ENCODE results near the gene FRRS1.

DNA sequence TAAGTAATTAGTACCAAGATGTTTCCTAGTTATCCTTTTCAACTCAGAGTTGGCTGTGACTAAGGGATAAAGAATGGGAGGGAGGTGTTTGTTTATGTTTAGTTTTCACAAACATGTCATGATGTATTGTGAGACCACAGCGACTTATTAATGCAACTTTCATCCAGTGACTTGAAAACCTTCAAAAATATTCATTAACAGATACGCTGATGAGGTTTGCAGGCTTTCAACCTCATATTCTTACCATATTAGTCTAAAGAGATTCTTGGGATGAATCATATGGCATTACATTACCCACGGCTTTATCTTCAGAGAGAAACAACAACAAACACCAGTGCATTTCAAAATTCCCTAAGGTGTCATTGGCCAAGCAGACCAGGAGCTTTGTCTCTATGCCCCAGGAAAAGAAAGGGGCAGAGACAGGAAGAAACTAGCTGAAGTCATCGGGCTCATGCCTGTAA is 84.1 kb downstream of the FRRS1 start:
- TF ChIP-seq, protein P1, sequence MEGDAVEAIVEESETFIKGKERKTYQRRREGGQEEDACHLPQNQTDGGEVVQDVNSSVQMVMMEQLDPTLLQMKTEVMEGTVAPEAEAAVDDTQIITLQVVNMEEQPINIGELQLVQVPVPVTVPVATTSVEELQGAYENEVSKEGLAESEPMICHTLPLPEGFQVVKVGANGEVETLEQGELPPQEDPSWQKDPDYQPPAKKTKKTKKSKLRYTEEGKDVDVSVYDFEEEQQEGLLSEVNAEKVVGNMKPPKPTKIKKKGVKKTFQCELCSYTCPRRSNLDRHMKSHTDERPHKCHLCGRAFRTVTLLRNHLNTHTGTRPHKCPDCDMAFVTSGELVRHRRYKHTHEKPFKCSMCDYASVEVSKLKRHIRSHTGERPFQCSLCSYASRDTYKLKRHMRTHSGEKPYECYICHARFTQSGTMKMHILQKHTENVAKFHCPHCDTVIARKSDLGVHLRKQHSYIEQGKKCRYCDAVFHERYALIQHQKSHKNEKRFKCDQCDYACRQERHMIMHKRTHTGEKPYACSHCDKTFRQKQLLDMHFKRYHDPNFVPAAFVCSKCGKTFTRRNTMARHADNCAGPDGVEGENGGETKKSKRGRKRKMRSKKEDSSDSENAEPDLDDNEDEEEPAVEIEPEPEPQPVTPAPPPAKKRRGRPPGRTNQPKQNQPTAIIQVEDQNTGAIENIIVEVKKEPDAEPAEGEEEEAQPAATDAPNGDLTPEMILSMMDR (IDR thresholded peaks at IDR 0.05) = no peak
- no peak for TF ChIP-seq POLR2A (IDR thresholded peaks at IDR 0.05; ENCODE audit: low read length)

Measured in A549 (cell line).